AG04450 (cell line): ENCODE results near the gene TFPI. TPM values are rescaled to one million over a fixed set of nuclear protein-coding genes. Genes with fewer than 3 reads are reported as not detected.

Source experiments
- CTCF ChIA-PET: fragments of 300-600, 350-600 bp; formaldehyde crosslinking; extraction: SDS; loops from one replicate; lab custom pipeline; 2022; ENCODE audit warnings: antibody characterized with exemption, inconsistent platforms; lab: Charles Lee
- POLR2A ChIA-PET: fragments of 350-600 bp; formaldehyde crosslinking; extraction: SDS; loops from one replicate; lab custom pipeline; 2021; ENCODE audit warnings: antibody characterized with exemption, inconsistent platforms; lab: Yijun Ruan, JAX
- DNase-seq: peaks from one replicate; pipeline ENCODE4 v3.0.0-alpha.2; 2011; ENCODE audit warnings: low read depth, low spot score
- H3K27ac ChIP-seq: one replicate; pipeline ENCODE4 v1.5.1; 2012; ENCODE audit warnings: low read depth, low read length, control low read depth
- H3K27me3 ChIP-seq: one replicate; pipeline ENCODE4 v1.6.0; 2012; ENCODE audit warnings: low read length; ENCODE audit not compliant: control insufficient read depth, insufficient read depth
- H3K4me3 ChIP-seq: 2 replicates; pipeline ENCODE4 v1.5.1; 2011; ENCODE audit warnings: mild to moderate bottlenecking, low read depth, low read length, control low read depth
- H3K9me3 ChIP-seq: 2 replicates; pipeline ENCODE4 v1.5.1; 2012; ENCODE audit warnings: low read length; ENCODE audit not compliant: control insufficient read depth, insufficient read depth
- polyA plus RNA-seq: library from polyadenylated mRNA; depleted of rRNA; stranded (reverse); fragments of >200 nt; gene quantifications from 2 replicates; pipeline ENCODE4 v1.2.3, GENCODE V29; 2011
- TF ChIP-seq, protein P1 (sequence below): IDR thresholded peaks from 2 replicates; pipeline ENCODE4 v1.5.1; 2011; ENCODE audit warnings: low read depth, low read length, control low read depth, inconsistent platforms

The TFPI gene
- polyA plus RNA-seq, 1 experiment = 91.2 TPM

GRCh38 chr2:187509667-187510417 is 44.4 kb downstream of the TFPI start:
- TF ChIP-seq, protein P1, sequence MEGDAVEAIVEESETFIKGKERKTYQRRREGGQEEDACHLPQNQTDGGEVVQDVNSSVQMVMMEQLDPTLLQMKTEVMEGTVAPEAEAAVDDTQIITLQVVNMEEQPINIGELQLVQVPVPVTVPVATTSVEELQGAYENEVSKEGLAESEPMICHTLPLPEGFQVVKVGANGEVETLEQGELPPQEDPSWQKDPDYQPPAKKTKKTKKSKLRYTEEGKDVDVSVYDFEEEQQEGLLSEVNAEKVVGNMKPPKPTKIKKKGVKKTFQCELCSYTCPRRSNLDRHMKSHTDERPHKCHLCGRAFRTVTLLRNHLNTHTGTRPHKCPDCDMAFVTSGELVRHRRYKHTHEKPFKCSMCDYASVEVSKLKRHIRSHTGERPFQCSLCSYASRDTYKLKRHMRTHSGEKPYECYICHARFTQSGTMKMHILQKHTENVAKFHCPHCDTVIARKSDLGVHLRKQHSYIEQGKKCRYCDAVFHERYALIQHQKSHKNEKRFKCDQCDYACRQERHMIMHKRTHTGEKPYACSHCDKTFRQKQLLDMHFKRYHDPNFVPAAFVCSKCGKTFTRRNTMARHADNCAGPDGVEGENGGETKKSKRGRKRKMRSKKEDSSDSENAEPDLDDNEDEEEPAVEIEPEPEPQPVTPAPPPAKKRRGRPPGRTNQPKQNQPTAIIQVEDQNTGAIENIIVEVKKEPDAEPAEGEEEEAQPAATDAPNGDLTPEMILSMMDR = no peak

DNA sequence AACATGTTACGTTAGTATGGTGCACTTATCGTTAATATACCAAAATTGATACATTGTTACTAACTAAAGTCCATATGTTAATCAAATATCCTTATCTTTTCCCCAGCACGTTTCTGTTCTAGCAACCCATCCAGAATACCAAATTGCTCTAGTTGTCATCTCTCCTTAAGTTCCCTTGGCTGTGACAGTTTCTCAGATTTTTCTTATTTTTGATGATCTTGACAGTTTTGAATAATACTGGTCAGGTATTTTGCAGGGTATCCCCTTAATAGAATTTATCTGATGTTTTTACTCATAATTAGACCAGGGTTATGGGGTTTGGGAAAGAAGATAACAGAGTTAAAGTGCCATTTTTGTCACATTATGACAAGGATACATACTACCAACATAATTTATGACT is 47.8 kb downstream of the TFPI start:
- no peak for DNase-seq
- Histone ChIP-seq H3K27ac (no peak overlapping the region), H3K4me3 (no peak overlapping the region), H3K27me3 (no peaks in the 10 kb centered on the region), H3K9me3 (peaks cover 5% of the 10 kb centered on the region)
- ChIA-PET CTCF (interaction anchor here (8.6 kb wide), 1 partner anchor 76 kb away, joined by 792 read pairs; no protein-coding TSS in a partner anchor), POLR2A (no interaction called here)
- TF ChIP-seq, protein P1 = no peak

More at GRCh38 chr2:187509667-187510417, 44.4 kb downstream of the TFPI start:
- Histone ChIP-seq H3K4me3 (no peak overlapping the region), H3K9me3 (peaks cover 5% of the 10 kb centered on the region), H3K27ac (no peak overlapping the region), H3K27me3 (no peaks in the 10 kb centered on the region)
- no peak for DNase-seq
- ChIA-PET POLR2A (no interaction called here), CTCF (interaction anchor here (1.4 to 2.6 kb wide), 2 partner anchors 10 to 71 kb away, joined by 8 to 10 read pairs; no protein-coding TSS in a partner anchor)

DNA sequence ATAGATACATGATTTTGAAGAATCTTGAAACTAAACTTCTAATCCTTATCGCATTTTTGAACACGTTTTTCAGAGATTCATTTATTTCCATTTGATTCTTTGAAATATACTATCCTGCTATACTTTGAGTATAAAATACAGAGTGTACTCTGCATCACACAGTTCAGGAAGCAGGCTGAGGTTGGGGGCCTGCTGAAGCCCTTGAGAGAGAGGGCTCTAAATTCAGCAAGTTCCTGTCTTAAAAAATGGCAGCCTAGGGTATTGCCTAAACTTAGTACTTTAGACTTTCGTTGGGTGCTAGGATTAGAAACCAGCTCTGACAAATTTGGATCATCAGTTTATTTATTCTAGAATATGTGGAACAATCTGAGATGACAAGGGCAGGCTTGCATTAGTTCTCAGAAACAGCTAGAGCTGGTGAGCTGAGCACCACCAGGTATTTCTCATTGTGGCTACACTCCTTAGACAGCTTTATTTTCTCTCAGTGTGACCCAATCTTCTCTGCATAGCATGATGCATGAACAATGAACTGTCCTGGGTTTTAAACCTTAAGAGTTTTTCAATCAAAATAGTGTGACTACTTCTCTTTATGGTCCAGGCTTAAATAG is 49.1 kb downstream of the TFPI start:
- Histone ChIP-seq H3K27ac (no peak overlapping the region), H3K27me3 (no peaks in the 10 kb centered on the region), H3K9me3 (no peaks in the 10 kb centered on the region), H3K4me3 (no peak overlapping the region)
- POLR2A ChIA-PET = no interaction called here
- CTCF ChIA-PET = interaction anchor here (0.7 to 8.6 kb wide), 2 partner anchors 9 to 77 kb away, joined by 3 to 792 read pairs; no protein-coding TSS in a partner anchor
- TF ChIP-seq, protein P1 = no peak
- no peak for DNase-seq

GRCh38 chr2:187504312-187504921 is 49.8 kb downstream of the TFPI start:
- Histone ChIP-seq H3K27ac (no peak overlapping the region), H3K9me3 (no peaks in the 10 kb centered on the region), H3K4me3 (no peak overlapping the region), H3K27me3 (no peaks in the 10 kb centered on the region)
- ChIA-PET POLR2A (no interaction called here), CTCF (interaction anchor here (8.6 kb wide), 1 partner anchor 78 kb away, joined by 792 read pairs; no protein-coding TSS in a partner anchor)
- DNase-seq = no peak
- TF ChIP-seq, protein P1 = no peak
